Stimulated activated CD4-positive, alpha-beta T cell treated with anti-CD3 and anti-CD28 coated beads, Interleukin-1b, Interleukin-23, amount 100 ng/mL, for 4 hours (primary cell): ENCODE measurements around the gene CERCAM.
"Not testable (repeated sequence)": the region's sequence is repeated elsewhere in the genome, so short reads cannot be mapped to it uniquely, and the experiment has no call there.

Source experiments
- DNase-seq, 2 donors: peaks; one replicate each; pipeline ENCODE4 v3.0.0-alpha.2; 2020; ENCODE audit warnings: low read depth in 2 of 2

CERCAM gene

GRCh38 chr9:128393145-128393775 lies 27.4 kb upstream of the CERCAM start:
- DNase-seq: no peak

DNA sequence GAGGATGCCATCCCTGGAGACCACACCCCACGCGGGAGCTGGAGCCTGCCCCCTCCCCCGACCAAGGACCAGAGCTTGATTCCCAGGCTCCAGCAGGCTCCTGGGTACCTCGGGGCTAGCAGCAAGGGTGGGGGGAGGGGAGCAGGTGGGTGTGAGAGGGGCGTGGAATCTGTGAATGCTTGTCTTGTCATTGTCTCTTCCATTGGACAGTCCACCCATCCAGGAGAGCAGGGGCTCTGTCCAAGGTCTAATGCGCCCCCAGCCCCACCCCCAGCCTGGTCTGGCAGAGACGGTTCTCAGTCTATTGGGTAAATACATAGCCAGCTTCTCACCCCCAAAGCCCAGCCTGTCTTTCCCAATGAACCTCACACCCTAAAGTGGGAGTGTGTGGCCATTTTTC lies 26.7 kb upstream of the CERCAM start:
- no peak for DNase-seq

DNA sequence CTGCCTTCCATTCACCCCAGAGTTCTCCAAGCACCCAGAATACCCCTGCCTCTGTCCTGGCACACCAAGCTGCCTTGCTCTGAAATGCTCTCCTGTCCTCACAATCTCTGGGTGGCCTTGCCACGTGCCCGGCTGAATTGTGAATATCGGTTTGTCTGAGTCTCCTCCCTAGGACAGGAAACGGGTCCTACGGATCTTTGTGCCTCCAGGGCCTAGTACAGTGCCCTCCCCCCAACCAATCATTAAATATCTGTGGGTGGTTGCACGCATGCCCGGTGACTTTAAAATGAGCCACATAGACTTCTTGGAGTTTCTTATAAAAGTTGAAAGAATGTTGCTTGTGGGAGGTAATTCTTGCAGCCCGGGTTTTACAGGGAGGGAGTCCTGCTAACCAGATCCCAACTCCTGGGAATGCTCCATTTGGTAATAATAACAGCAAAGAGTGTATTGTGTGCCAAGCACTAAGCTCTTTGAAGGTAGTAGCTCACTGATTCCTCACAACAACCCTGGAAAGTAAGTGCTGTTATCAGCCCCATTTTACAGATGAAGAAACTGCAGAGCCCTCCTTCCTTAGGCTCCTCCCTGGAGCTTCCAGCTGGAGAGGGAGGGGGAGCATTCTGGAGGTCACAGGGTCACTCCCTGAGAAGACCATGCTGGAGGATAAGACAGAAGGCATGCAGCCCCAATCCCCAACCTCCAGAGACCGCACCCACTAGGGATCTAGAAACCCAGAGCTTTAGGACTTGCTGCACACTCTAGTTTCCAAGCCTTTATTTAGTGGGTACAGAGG lies 26.1 kb upstream of the CERCAM start:
- DNase-seq: no peak

- no peak for DNase-seq
These were observed 23.6 kb upstream of the CERCAM start for GRCh38 chr9:128396970-128397613.

DNA sequence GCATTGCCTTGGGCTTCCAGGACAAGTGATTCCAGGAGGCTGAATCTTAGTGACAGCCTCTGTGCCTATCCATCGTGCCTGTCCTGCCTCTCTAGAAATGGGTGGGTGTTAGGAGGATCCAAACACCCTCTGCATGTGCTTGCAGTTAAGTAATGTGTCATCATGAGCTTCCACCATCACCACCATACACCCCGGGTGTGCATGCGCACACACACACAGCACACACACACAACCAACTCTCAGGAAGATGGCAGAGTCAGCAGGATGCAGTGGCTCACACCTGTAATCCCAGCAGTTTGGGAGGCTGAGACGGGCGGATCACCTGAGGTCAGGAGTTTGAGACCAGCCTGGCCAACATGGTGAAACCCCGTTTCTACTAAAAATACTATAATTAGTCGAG lies 22.8 kb upstream of the CERCAM start:
- DNase-seq: no peak

DNA sequence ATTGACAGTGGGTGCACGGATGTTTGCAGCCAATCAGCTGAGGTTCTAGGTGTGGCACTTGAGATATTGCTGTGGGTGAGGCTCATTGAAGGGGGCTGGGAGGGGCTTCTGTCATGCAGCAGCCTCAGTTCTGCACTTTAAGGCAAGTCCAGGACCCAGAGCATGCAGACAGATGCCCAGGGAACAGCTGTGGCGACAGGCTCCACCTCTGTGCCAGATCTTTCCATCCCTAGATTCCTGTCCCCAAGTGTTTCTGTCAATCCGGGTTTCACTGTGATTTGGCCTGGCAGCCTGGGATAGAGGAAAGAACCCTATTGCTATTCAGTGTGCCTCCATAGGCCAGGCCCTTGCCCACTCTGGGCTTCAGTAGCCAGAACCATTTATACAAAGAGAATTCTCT lies 20.8 kb upstream of the CERCAM start:
- no peak for DNase-seq

GRCh38 chr9:128404560-128404959 lies 16.1 kb upstream of the CERCAM start:
- DNase-seq: no peak

- DNase-seq: no peak
These were observed 15.4 kb upstream of the CERCAM start for GRCh38 chr9:128405077-128405779.

DNA sequence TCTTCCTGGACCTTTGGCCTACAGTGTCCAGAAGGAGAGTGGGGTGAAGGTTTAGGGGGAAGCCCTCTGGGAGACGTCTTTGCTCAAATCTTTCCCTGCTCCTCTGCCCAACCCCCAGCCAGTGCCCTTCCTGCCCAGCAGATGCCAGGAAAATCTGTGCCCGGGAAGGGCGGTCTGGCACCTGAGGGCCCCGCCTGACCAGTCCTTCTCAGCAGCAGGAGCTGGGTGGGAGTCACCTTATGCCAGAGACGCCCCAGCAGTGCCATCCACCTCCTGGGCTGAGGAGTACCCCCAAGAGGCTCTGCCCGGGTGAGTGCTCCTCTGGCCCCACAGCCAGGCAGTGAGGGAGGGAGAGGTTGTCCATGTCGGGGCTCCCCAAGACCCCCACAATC lies 14.9 kb upstream of the CERCAM start:
- DNase-seq: no peak

GRCh38 chr9:128406848-128407391 lies 13.7 kb upstream of the CERCAM start:
- DNase-seq: no peak

DNA sequence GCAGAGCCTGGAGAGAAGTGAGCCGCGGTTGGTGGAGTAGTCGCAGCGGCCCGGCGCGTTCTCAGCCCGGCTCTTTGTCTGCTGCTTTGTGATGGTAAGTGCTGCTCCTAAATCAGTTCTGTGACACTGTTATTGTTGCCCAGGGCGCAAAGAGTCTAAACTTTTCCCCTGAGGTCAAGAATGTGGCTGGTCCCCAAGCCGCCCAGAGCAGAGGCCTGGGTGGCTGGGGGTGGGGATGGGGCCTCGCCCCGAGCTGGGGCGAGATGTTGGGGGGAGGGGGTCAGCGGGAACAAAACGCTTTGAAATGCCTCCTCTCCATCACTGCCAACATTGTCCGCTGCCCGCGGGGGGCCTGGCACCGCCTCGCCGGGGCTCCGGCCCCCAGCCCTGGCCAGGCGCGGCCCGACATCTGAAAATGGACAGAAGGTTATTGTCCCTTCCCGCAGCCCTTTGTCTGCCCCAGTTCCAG lies 11.7 kb upstream of the CERCAM start:
- no peak for DNase-seq

- DNase-seq: no peak
These were observed 11.2 kb upstream of the CERCAM start for GRCh38 chr9:128409450-128409849.

DNA sequence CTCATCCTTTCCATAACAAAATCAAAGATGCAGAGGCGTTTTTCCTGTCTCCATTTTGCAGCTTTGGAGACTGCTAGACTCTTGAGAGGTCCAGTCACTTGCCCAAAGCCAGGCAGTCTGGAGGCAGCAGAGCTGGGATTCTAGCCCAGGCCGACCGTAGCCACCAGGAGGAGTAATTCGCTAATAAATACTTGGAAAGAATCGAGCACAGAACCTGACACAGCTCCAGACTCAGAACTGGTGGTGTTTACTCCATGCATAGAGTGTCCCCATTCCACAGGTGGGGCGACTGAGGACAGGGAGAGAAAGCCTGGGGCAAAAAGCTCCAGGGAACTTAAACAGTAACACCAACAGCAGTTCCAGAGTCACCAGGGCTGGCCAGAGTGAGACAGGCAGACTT lies 10.7 kb upstream of the CERCAM start:
- no peak for DNase-seq

DNA sequence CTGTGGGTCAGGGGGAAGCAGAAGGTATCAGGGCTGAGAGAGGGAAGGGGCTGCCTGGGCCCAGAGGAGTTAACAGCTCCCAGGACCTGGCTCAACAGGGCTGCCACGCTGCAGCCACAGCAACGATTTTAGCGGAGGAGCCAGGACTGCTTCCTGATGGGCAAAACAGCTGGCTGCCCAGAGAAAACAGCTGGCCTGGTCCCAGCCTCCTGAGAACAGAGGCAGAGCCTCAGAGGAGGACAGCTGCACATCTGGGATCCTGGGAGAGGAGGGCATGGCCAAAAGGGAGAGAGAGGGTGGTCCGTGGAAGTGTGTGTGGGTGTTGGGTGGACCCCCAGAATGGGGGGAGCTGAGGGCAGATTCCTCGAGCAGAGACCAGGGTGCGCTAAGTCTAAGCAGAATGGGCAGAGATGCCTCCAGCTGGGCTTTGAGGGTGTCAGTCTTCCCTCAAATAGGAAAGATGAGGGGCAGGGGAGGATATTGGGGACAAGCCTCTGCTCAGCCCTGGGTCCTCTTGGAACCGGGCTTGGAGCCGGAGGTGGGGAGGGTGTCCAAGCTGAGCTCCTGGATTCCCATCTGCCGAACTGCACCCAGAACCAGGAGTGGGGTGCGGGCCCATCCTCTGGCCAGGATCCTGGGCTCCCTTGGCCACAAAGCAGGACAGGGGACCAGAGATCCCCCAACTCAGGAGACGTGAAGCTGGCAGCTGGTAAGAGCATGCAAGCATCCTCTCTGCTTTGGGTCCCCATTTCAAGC lies 9.1 kb upstream of the CERCAM start:
- no peak for DNase-seq

GRCh38 chr9:128412120-128412790 lies 8.4 kb upstream of the CERCAM start:
- DNase-seq: peak; percentile 36

GRCh38 chr9:128413728-128414127 lies 6.9 kb upstream of the CERCAM start:
- not testable (repeated sequence) for DNase-seq

DNA sequence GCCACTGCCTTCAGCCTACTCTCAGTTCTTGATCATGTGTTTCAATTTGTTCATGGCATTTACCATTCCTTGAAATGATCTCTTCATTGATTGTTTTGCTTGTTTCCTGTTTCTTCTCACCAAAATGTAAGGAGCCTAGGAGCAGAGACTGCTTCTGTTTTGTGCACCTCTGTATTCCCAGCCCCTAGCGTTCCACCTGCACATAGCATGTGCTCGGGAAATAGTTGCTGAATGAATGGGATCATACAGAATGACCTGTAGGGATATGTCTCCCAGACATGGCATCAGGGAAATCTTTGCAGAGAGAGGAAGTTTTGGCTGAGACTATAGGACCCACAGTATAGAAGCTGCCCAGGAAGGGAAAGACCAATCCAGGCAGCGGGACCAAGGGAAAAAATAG lies 6.2 kb upstream of the CERCAM start:
- DNase-seq: no peak

DNA sequence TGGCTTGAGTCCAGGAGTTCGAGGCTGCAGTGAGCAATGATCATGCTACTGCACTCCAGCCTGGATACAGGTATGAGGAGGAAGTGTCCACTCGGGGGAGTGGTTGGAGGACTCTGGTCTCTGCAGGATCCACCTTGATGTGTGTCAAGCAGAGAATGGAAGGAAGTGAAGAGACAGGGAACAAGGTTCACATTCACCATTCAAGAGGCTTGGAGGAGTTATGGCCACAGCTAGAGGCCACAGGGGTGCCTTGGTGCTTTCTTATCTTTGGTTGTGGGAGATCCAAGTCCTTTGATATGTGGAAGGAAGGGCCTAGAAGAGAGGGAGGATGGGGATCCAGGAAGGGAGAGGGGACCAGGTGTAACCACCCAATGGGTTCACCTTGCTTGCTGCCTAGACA lies 5.4 kb upstream of the CERCAM start:
- no peak for DNase-seq

DNA sequence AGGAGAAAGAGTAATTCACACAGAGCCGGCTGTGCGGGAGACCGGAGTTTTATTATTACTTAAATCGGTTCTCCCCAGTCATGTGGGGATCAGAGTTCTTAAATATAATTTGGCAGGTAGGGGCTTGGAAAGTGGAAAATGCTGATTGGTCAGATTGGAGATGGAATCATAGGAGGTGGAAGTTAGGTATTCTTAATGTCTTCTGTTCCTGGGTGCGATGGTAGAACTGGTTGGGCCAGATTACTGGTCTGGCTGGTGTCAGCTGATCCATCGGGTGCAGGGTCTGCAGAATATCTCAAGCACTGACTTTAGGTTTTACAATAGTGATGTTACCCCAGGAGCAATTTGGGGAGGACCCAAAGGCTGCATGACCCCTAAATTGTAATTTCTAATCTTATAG lies 4.6 kb upstream of the CERCAM start:
- no peak for DNase-seq

GRCh38 chr9:128416432-128417019 lies 4.1 kb upstream of the CERCAM start:
- DNase-seq: no peak
